SU-DHL-6 (cell line): ENCODE data around the gene SCARB2.

Experiments
- H2AFZ ChIP-seq: fragments of 200-600 bp; sonication (generic); 2 replicates; pipeline ENCODE4 v1.6.1; 2014; ENCODE audit warnings: low read depth, mild to moderate bottlenecking, moderate library complexity, mixed read lengths, antibody characterized with exemption, low read length; ENCODE audit not compliant: severe bottlenecking
- H3F3A ChIP-seq: fragments of 200-600 bp; shearing (Covaris generic); 2 replicates; pipeline ENCODE4 v1.6.0; 2016; ENCODE audit warnings: antibody characterized with exemption, mild to moderate bottlenecking; ENCODE audit not compliant: insufficient read depth
- H3K27ac ChIP-seq: fragments of 200-600 bp; sonication (generic); 2 replicates; pipeline ENCODE4 v1.5.1; 2016; ENCODE audit warnings: low read depth, mild to moderate bottlenecking, low read length, moderate library complexity, mixed read lengths
- H3K27me3 ChIP-seq: fragments of 200-600 bp; sonication (generic), shearing (Covaris generic); 2 replicates; pipeline ENCODE4 v1.6.0; 2014; ENCODE audit warnings: mild to moderate bottlenecking, low read length
- H3K36me3 ChIP-seq: fragments of 200-600 bp; sonication (generic); 2 replicates; pipeline ENCODE4 v1.6.1; 2014; ENCODE audit warnings: mild to moderate bottlenecking, low read length, mixed read lengths
- H3K4me2 ChIP-seq: fragments of 300-600, 200-600 bp; shearing (Covaris generic), sonication (generic); 2 replicates; pipeline ENCODE4 v1.6.0; 2014; ENCODE audit warnings: low read length, low read depth, mild to moderate bottlenecking; ENCODE audit not compliant: poor library complexity, severe bottlenecking
- H3K4me3 ChIP-seq: fragments of 200-600 bp; sonication (generic); 2 replicates; pipeline ENCODE4 v1.5.1; 2014; ENCODE audit warnings: antibody characterized with exemption, low read length, mild to moderate bottlenecking, mixed read lengths; ENCODE audit not compliant: insufficient read depth, poor library complexity, severe bottlenecking
- H3K79me2 ChIP-seq: fragments of 200-600 bp; sonication (generic); 2 replicates; pipeline ENCODE4 v1.6.1; 2014; ENCODE audit warnings: mild to moderate bottlenecking, low read length, moderate library complexity; ENCODE audit not compliant: insufficient read depth
- H3K9ac ChIP-seq: fragments of 200-600 bp; sonication (generic); 2 replicates; pipeline ENCODE4 v1.7.0; 2014; ENCODE audit warnings: mild to moderate bottlenecking, low read length
- H3K9me2 ChIP-seq: fragments of 200-600 bp; sonication (generic); replicated peaks from 2 replicates; pipeline ENCODE4 v1.6.1; 2014; ENCODE audit warnings: low read length; ENCODE audit not compliant: insufficient read depth
- H3K9me3 ChIP-seq: fragments of 200-600 bp; sonication (generic); 2 replicates; pipeline ENCODE4 v1.6.1; 2014; ENCODE audit warnings: low read length, mixed read lengths; ENCODE audit not compliant: insufficient read depth
- H4K20me1 ChIP-seq: fragments of 200-600 bp; sonication (generic); 2 replicates; pipeline ENCODE4 v1.6.1; 2014; ENCODE audit warnings: low read depth, mild to moderate bottlenecking, antibody characterized with exemption, low read length, moderate library complexity, mixed read lengths
- EZH2phosphoT487 ChIP-seq: fragments of 200-600 bp; sonication (generic), shearing (Covaris generic); conservative IDR thresholded peaks from 2 replicates; pipeline ENCODE4 v1.6.1; 2018; ENCODE audit warnings: mild to moderate bottlenecking, antibody characterized with exemption, low read length, moderate library complexity, mixed read lengths
- TF ChIP-seq, protein P1 (sequence below): fragments of 200-600 bp; sonication (generic); IDR thresholded peaks from one replicate; pipeline ENCODE4 v1.5.1; 2017; ENCODE audit warnings: antibody characterized with exemption, mild to moderate bottlenecking, low read length, moderate library complexity; ENCODE audit not compliant: insufficient read depth, poor library complexity, severe bottlenecking

Gene SCARB2

DNA sequence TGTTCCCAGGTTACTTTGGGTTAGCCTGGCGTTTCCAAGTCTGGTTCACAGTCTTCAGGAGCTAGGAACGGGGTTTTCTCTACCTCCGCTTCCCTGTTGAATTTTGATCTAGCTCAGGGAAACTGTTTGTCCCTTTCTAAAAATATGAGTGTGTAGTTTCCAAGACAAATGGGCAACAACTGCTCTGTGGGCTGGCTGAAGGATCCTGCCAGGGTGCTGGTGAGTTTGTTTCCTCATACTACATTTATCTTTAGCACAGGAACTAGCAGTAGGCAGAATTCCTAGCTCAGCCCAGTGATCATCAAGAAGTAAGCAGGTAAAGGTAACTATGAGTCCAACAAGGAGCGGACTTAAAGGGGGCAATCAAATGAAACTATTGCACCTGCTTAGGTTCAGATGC is 24.6 kb upstream of the SCARB2 start:
- Histone ChIP-seq H3F3A (no peaks in the 10 kb centered on the region), H3K4me3 (no peak overlapping the region), H3K36me3 (no peaks in the 10 kb centered on the region), H2AFZ (no peak overlapping the region), H3K9me2 (no peaks in the 10 kb centered on the region), H3K79me2 (no peaks in the 10 kb centered on the region), H3K27ac (no peak overlapping the region), H3K27me3 (no peaks in the 10 kb centered on the region), H3K4me2 (no peak overlapping the region), H3K9me3 (no peaks in the 10 kb centered on the region), H3K9ac (no peak overlapping the region), H4K20me1 (no peaks in the 10 kb centered on the region)
- no peak for TF ChIP-seq EZH2phosphoT487
- TF ChIP-seq, protein P1, sequence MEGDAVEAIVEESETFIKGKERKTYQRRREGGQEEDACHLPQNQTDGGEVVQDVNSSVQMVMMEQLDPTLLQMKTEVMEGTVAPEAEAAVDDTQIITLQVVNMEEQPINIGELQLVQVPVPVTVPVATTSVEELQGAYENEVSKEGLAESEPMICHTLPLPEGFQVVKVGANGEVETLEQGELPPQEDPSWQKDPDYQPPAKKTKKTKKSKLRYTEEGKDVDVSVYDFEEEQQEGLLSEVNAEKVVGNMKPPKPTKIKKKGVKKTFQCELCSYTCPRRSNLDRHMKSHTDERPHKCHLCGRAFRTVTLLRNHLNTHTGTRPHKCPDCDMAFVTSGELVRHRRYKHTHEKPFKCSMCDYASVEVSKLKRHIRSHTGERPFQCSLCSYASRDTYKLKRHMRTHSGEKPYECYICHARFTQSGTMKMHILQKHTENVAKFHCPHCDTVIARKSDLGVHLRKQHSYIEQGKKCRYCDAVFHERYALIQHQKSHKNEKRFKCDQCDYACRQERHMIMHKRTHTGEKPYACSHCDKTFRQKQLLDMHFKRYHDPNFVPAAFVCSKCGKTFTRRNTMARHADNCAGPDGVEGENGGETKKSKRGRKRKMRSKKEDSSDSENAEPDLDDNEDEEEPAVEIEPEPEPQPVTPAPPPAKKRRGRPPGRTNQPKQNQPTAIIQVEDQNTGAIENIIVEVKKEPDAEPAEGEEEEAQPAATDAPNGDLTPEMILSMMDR: no peak

DNA sequence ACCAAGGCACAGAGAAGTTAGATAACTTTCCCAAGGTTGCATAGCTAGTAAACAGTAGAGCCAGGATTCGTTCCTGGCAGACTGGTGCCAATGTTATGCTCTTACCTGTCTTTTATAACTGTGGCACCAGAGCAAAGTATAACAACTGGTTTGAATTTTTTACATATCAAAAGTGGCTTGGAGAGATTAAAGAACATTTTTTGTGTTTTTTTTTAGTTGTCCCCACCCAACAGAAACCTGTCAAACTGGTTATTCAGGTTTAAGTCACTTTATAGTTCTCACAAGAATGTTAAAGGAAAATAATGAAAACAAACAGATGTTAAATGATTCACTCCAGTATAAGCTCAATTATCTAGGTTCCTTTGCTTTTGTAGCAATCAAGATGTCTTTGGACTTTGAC is 22.3 kb upstream of the SCARB2 start:
- Histone ChIP-seq H4K20me1 (no peaks in the 10 kb centered on the region), H3K27me3 (no peaks in the 10 kb centered on the region), H3K36me3 (no peaks in the 10 kb centered on the region), H3K4me3 (no peak overlapping the region), H3K79me2 (no peaks in the 10 kb centered on the region), H3K4me2 (no peak overlapping the region), H3K9ac (no peak overlapping the region), H3K27ac (no peak overlapping the region), H3K9me3 (no peaks in the 10 kb centered on the region), H3K9me2 (no peaks in the 10 kb centered on the region), H2AFZ (no peak overlapping the region), H3F3A (no peaks in the 10 kb centered on the region)
- no peak for TF ChIP-seq EZH2phosphoT487
- TF ChIP-seq, protein P1: no peak

DNA sequence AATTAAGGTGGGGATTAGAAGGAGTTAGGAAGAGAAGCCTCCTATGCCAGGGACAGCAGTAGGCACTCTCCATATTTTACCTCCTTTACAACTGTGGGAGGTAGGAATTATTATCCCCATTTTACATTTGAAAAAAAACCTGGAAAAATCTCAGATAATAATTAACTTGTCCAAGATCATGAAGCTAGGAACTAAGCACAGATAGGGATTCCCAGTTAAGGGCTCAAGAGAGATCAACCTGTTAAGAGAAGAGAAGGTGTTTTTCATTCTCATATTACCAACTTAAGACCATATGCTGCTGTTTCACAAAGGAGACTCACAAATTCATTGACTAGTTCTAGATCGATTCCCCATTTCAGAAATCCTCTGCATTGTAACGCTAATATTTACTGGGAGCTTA is 21.8 kb upstream of the SCARB2 start:
- Histone ChIP-seq H3K36me3 (no peaks in the 10 kb centered on the region), H3K4me3 (no peak overlapping the region), H3K4me2 (no peak overlapping the region), H3K9me2 (no peaks in the 10 kb centered on the region), H4K20me1 (no peaks in the 10 kb centered on the region), H2AFZ (no peak overlapping the region), H3F3A (no peaks in the 10 kb centered on the region), H3K27me3 (no peaks in the 10 kb centered on the region), H3K27ac (no peak overlapping the region), H3K9ac (no peak overlapping the region), H3K79me2 (no peaks in the 10 kb centered on the region), H3K9me3 (no peaks in the 10 kb centered on the region)
- TF ChIP-seq EZH2phosphoT487: no peak
- TF ChIP-seq, protein P1: no peak

DNA sequence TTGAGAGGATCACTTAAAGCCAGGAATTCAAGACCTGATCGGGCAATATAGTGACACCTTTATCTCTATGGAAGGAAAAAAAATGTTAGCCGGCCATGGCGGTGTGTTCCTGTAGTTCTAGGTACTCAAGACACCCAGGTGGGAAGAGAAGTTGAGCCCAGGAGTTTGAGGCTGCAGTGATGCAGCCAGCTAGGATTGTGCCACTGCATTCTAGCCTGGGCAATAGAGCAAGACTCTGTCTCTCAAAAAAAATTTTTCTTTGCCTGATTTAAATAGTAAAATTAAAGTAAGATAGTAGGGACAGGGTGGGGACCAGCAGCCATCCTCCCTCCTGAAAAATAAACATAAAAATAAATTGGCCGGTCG is 21.0 kb upstream of the SCARB2 start:
- H3K9me3 ChIP-seq: no peaks in the 10 kb centered on the region
- H3K4me3 ChIP-seq: no peak overlapping the region
- no peaks in the 10 kb centered on the region for H3K9me2 ChIP-seq
- TF ChIP-seq, protein P1: no peak
- no peak for TF ChIP-seq EZH2phosphoT487
- no peaks in the 10 kb centered on the region for H3F3A ChIP-seq
- H3K79me2 ChIP-seq: no peaks in the 10 kb centered on the region
- H3K9ac ChIP-seq: no peak overlapping the region
- H4K20me1 ChIP-seq: no peaks in the 10 kb centered on the region
- no peak overlapping the region for H2AFZ ChIP-seq
- H3K27me3 ChIP-seq: no peaks in the 10 kb centered on the region
- H3K36me3 ChIP-seq: no peaks in the 10 kb centered on the region
- no peak overlapping the region for H3K4me2 ChIP-seq
- no peak overlapping the region for H3K27ac ChIP-seq
